Lower leg skin (tissue), 4 donors: ENCODE results near the gene LRRC8B. TPM values are rescaled to one million over a fixed set of nuclear protein-coding genes. Genes with fewer than 3 reads are reported as not detected.

Experiments used
- DNase-seq, 2 donors: peaks; one replicate each; pipeline ENCODE4 v3.0.0-alpha.2; 2019; ENCODE audit warnings: low spot score in 2 of 2
- H3K4me3 ChIP-seq: fragments of 200-600 bp; sonication (generic); 2 replicates; pipeline ENCODE4 v1.5.1; 2017; ENCODE audit warnings: mild to moderate bottlenecking, low read depth; ENCODE audit not compliant: poor library complexity, severe bottlenecking
- POLR2A ChIP-seq, 2 donors: fragments of 450-650 bp; IDR thresholded peaks; one replicate each; pipeline ENCODE4 v1.6.1; 2016 to 2017; ENCODE audit warnings: antibody characterized with exemption in 2 of 2, mild to moderate bottlenecking in 1 of 2, moderate library complexity in 1 of 2
- WGBS, 2 donors: methylation state at CpG; one replicate each; pipeline ENCODE4 v1.1.5; 2018; 5-methylcytosine and 5-hydroxymethylcytosine counted together
- intact Hi-C: fragments of 100-400 bp; cut with DNase I; formaldehyde crosslinking; loops from one replicate; pipeline ENCODE4 v1.15.0; 2023; ENCODE audit warnings: low total_unique reads
- total RNA-seq, 4 donors: library from RNA; depleted of rRNA; stranded (reverse); fragments of >200 nt; gene quantifications; one replicate each; pipeline ENCODE4 v1.1.0, GENCODE V29; 2016
- TF ChIP-seq, protein P1 (sequence below), 3 donors: fragments of 450-650 bp; IDR thresholded peaks; one replicate each; pipeline ENCODE4 v1.5.1; 2016; ENCODE audit warnings: antibody characterized with exemption in 3 of 3, mild to moderate bottlenecking in 3 of 3, moderate library complexity in 2 of 3

The LRRC8B gene
- total RNA-seq, 4 donors from 2014 or later, result 12.2 to 26.2 (median 13.1) TPM

DNA sequence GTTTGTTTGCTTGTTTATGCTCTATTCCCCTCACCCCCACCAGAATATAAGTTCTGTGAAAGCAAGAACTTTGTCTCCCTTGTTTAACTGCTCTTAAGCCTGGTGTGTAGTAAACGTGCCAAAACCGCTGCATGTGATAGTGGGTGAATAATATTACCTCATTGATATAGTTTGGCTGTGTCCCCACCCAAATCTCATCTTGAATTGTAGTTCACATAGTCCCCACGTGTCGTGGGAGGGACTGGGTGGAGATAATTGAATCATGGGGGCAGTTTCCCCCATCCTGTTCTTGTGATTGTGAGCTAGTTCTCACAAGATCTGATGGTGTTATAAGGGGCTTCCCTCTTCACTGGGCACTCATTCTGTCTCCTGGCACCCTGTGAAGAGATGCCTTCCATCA lies 7.6 kb downstream of the LRRC8B start:
- DNase-seq, result no peak
- 87 to 89% methylated on average over 4 of the region's 4 CpGs for WGBS, 2 donors
- no peak for TF ChIP-seq POLR2A (IDR thresholded peaks at IDR 0.05)
- TF ChIP-seq, protein P1, sequence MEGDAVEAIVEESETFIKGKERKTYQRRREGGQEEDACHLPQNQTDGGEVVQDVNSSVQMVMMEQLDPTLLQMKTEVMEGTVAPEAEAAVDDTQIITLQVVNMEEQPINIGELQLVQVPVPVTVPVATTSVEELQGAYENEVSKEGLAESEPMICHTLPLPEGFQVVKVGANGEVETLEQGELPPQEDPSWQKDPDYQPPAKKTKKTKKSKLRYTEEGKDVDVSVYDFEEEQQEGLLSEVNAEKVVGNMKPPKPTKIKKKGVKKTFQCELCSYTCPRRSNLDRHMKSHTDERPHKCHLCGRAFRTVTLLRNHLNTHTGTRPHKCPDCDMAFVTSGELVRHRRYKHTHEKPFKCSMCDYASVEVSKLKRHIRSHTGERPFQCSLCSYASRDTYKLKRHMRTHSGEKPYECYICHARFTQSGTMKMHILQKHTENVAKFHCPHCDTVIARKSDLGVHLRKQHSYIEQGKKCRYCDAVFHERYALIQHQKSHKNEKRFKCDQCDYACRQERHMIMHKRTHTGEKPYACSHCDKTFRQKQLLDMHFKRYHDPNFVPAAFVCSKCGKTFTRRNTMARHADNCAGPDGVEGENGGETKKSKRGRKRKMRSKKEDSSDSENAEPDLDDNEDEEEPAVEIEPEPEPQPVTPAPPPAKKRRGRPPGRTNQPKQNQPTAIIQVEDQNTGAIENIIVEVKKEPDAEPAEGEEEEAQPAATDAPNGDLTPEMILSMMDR (IDR thresholded peaks at IDR 0.05), result no peak

DNA sequence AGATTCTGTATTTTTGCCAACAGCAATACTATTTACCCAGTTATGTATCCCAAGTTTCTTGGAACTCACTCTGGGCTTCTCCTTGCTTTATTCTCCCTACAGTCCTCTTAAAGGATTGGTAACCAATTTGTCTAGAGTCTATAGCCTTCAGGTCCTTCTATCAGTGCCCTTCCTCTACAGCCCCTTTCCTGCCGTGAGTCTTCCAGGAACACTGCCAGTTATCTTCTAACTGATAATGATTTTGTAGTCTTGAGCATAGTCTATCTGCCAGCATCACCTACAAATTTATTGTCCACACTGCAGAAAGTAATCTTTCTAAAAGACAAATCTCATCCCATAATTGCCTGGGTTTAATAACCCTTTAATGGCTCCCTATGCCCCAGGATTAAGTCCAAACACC lies 8.2 kb downstream of the LRRC8B start:
- TF ChIP-seq, protein P1 (IDR thresholded peaks at IDR 0.05), result no peak
- TF ChIP-seq POLR2A (IDR thresholded peaks at IDR 0.05), result no peak
- no peak overlapping the region for H3K4me3 ChIP-seq
- intact Hi-C loops, result no loop called here
- DNase-seq, result no peak
- 82 to 87% methylated on average over 1 of the region's 1 CpG for WGBS, 2 donors

More for the DNA sequence above, 7.6 kb downstream of the LRRC8B start:
- no peak overlapping the region for H3K4me3 ChIP-seq
- intact Hi-C loops, result no loop called here

GRCh38 chr1:89535537-89535936 lies 10.9 kb downstream of the LRRC8B start:
- TF ChIP-seq, protein P1 (IDR thresholded peaks at IDR 0.05), result no peak
- no peak overlapping the region for H3K4me3 ChIP-seq
- 99% methylated on average over 2 of the region's 2 CpGs for WGBS, 2 donors
- no peak for DNase-seq
- intact Hi-C loops, result no loop called here

- H3K4me3 ChIP-seq, result no peak overlapping the region
- 96 to 97% methylated on average over 5 of the region's 5 CpGs for WGBS, 2 donors
- intact Hi-C loops, result no loop called here
- DNase-seq, result no peak
- TF ChIP-seq, protein P1 (IDR thresholded peaks at IDR 0.05), result no peak
- no peak for TF ChIP-seq POLR2A (IDR thresholded peaks at IDR 0.05)
Measured at GRCh38 chr1:89536555-89537341, 12.1 kb downstream of the LRRC8B start.

- TF ChIP-seq, protein P1 (IDR thresholded peaks at IDR 0.05), result no peak
- no peak for TF ChIP-seq POLR2A (IDR thresholded peaks at IDR 0.05)
- DNase-seq, result no peak
- 76 to 81% methylated on average over 2 of the region's 2 CpGs for WGBS, 2 donors
- intact Hi-C loops, result no loop called here
- no peak overlapping the region for H3K4me3 ChIP-seq
Measured at GRCh38 chr1:89538361-89538760, 13.7 kb downstream of the LRRC8B start.

DNA sequence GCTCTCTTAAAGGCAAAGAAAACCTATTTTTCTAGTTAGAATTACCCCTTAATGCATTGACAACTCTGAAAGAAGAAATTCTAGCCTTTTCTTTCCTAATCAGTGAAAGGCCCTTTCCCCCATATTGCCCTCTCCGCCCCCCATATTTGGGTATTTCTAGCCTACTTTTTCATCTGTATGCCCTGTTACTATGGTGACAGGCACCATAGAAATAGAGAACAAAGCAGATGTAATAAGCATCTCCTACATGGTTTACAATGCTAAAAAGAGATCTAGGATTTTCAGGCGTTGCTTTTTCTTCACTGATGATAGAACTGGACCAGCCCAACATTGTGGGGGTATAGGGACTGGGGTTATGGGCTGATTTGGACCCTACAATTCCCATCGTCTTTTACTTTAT lies 14.5 kb downstream of the LRRC8B start:
- TF ChIP-seq, protein P1 (IDR thresholded peaks at IDR 0.05), result no peak
- no peak for TF ChIP-seq POLR2A (IDR thresholded peaks at IDR 0.05)
- no peak for DNase-seq
- no peak overlapping the region for H3K4me3 ChIP-seq
- 93 to 94% methylated on average over 3 of the region's 3 CpGs for WGBS, 2 donors
- intact Hi-C loops, result no loop called here
